ENCODE measurements around the gene RAI2. TPM values are rescaled to one million over a fixed set of nuclear protein-coding genes. Genes with fewer than 3 reads are reported as not detected.

RAI2 gene
- not detected in 2 replicates for total RNA-seq

GRCh38 chrX:17860811-17861488 lies at the start of gene RAI2:
RAI2 (minus strand) TSS chrX:17861298; CDS start chrX:17802010, 59,288 bp downstream.

Other genes starting within 250 kb of the RAI2 start
- 5.5 and 6.7 TPM in 2 replicates for gene SCML1, start 123.8 kb downstream of the RAI2 start, total RNA-seq